OCI-LY1 (cell line): Measurements from ENCODE around the gene CYP4A22.

ENCODE experiments used
- EZH2 ChIP-seq: fragments of 200-600 bp; sonication (generic), shearing (Covaris generic); IDR thresholded peaks from 2 replicates; pipeline ENCODE4 v1.8.0; 2017; ENCODE audit warnings: borderline replicate concordance, mixed run types, mild to moderate bottlenecking, antibody characterized with exemption, low read length, moderate library complexity, mixed read lengths
- TF ChIP-seq, protein P1 (sequence below): fragments of 200-600 bp; sonication (generic), shearing (Covaris generic); IDR thresholded peaks from 2 replicates; pipeline ENCODE4 v1.5.1; 2017; ENCODE audit warnings: mild to moderate bottlenecking, antibody characterized with exemption, low read length, moderate library complexity, mixed read lengths

DNA sequence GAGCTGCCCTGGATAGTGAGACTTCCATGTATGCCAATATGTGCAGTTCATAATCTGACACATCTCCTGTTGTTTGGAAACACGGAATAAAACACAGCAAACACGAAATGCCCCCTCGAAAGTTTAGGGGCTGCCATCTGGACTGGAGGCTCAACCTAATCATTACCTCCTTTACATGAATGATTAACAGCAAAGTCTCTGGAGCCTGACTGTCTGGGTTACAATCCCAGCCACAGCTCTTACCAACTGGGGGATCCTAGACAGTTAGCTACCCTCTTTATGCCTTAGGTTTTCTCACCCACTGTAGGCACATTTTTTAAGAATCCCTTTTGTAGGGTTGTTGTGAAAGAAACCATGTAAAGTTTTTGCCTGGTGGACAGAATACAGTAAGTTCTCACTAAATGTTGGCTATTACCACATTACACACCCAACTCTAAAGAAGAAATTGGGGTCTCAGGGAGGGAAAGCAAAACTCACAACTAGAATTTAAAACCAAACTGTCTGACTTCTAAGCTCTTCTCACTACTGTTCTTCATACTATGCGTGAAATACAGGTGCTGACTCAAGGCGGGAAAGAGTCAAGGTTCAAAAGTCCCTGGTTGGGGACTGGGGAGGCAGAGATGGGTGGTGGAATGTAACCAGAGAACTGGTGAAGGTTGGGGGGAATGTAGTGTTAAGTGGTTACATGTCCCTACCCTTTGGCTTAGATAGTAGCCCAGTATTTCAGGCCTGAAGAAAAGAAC, 24.2 kb downstream of the CYP4A22 start:
- TF ChIP-seq, protein P1, sequence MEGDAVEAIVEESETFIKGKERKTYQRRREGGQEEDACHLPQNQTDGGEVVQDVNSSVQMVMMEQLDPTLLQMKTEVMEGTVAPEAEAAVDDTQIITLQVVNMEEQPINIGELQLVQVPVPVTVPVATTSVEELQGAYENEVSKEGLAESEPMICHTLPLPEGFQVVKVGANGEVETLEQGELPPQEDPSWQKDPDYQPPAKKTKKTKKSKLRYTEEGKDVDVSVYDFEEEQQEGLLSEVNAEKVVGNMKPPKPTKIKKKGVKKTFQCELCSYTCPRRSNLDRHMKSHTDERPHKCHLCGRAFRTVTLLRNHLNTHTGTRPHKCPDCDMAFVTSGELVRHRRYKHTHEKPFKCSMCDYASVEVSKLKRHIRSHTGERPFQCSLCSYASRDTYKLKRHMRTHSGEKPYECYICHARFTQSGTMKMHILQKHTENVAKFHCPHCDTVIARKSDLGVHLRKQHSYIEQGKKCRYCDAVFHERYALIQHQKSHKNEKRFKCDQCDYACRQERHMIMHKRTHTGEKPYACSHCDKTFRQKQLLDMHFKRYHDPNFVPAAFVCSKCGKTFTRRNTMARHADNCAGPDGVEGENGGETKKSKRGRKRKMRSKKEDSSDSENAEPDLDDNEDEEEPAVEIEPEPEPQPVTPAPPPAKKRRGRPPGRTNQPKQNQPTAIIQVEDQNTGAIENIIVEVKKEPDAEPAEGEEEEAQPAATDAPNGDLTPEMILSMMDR, result no peak
- TF ChIP-seq EZH2, result no peak
